GM12864 (cell line): Measurements from ENCODE around the gene STXBP2.
A peak's percentile ranks its signal among the peaks of the same experiment; 100 is the strongest.

ENCODE experiments used
- DNase-seq: peaks from one replicate; pipeline ENCODE4 v3.0.0-alpha.2; 2011; ENCODE audit warnings: low read depth
- H3K4me3 ChIP-seq: 2 replicates; pipeline ENCODE4 v1.5.1; 2011; ENCODE audit warnings: mild to moderate bottlenecking, low read depth, low read length, control low read depth
- TF ChIP-seq, protein P1 (sequence below): IDR thresholded peaks from 2 replicates; pipeline ENCODE4 v1.5.1; 2011; ENCODE audit warnings: low read depth, mild to moderate bottlenecking, moderate library complexity, low read length, control low read depth, inconsistent platforms; ENCODE audit errors: missing control alignments

Gene STXBP2

GRCh38 chr19:7668842-7669241 lies 31.9 kb downstream of the STXBP2 start, which contains the start of gene RETN:
Gene RETN, plus strand, starts transcription at chr19:7669049. Its CDS starts 278 bp downstream, at chr19:7669327.
- TF ChIP-seq, protein P1, sequence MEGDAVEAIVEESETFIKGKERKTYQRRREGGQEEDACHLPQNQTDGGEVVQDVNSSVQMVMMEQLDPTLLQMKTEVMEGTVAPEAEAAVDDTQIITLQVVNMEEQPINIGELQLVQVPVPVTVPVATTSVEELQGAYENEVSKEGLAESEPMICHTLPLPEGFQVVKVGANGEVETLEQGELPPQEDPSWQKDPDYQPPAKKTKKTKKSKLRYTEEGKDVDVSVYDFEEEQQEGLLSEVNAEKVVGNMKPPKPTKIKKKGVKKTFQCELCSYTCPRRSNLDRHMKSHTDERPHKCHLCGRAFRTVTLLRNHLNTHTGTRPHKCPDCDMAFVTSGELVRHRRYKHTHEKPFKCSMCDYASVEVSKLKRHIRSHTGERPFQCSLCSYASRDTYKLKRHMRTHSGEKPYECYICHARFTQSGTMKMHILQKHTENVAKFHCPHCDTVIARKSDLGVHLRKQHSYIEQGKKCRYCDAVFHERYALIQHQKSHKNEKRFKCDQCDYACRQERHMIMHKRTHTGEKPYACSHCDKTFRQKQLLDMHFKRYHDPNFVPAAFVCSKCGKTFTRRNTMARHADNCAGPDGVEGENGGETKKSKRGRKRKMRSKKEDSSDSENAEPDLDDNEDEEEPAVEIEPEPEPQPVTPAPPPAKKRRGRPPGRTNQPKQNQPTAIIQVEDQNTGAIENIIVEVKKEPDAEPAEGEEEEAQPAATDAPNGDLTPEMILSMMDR = no peak
- no peak for DNase-seq
- H3K4me3 ChIP-seq = no peak within 1 kb of the TSS

DNA sequence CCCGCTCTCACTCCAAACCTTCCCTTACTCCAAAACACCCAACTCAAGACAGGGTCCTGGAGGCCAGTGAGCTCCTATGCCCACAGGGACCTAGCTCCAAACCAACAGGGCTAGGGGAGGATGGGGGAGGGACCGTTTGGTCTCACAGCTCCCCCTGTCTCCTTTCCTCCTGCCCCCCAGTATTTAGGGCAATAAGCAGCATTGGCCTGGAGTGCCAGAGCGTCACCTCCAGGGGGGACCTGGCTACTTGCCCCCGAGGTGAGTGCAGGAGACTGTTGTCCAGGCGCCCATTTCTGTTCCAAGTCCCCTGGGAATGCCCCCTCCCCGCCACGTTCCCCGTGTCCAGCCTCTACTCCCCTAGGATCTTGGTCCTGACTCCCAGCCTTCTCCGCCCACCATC lies 32.7 kb downstream of the STXBP2 start:
- TF ChIP-seq, protein P1 = no peak
- H3K4me3 ChIP-seq = no peak overlapping the region
- no peak for DNase-seq

DNA sequence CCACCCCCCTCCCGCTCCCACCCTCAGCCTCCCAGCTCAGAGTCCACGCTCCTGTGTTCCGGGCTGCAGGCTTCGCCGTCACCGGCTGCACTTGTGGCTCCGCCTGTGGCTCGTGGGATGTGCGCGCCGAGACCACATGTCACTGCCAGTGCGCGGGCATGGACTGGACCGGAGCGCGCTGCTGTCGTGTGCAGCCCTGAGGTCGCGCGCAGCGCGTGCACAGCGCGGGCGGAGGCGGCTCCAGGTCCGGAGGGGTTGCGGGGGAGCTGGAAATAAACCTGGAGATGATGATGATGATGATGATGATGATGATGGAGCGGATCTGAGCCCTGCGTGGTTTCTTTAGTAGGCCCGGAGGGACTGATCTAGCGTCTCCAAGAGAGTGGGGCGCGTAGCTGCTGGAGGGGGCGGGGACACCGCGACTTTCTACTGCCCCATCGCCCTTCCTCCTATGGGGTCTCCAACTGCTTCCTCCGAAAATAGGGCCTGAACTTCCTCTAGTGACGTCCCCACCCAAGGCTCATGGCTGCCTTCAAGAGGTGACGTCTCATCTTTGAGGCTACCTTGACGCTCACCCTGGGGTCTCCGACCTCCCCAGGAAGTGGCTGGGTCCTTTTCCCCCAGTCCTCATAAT lies 33.4 kb downstream of the STXBP2 start:
- TF ChIP-seq, protein P1 = no peak
- peak overlapping the region; percentile 18 for H3K4me3 ChIP-seq
- DNase-seq = no peak

- H3K4me3 ChIP-seq = no peak overlapping the region
- TF ChIP-seq, protein P1 = no peak
- no peak for DNase-seq
Observed at GRCh38 chr19:7670790-7671189, 33.9 kb downstream of the STXBP2 start.

- no peak for DNase-seq
- TF ChIP-seq, protein P1 = no peak
- H3K4me3 ChIP-seq = no peak overlapping the region
Observed at GRCh38 chr19:7672522-7672921, 35.6 kb downstream of the STXBP2 start.

GRCh38 chr19:7674010-7675005 lies 37.4 kb downstream of the STXBP2 start:
- H3K4me3 ChIP-seq = no peak overlapping the region
- DNase-seq = peak; percentile 56

More at GRCh38 chr19:7674010-7675005, 37.4 kb downstream of the STXBP2 start:
- TF ChIP-seq, protein P1 = no peak
